Ectodermal cell (in vitro differentiated cells): ENCODE data around the gene C14orf93.
"Not testable (repeated sequence)": the region's sequence is repeated elsewhere in the genome, so short reads cannot be mapped to it uniquely, and the experiment has no call there.

Experiments
- H3K27ac ChIP-seq: 2 replicates; pipeline ENCODE4 v1.7.0; 2013; ENCODE audit warnings: mild to moderate bottlenecking, low read depth, low read length; ENCODE audit not compliant: insufficient read depth, poor library complexity, severe bottlenecking
- H3K27me3 ChIP-seq: 2 replicates; pipeline ENCODE4 v1.7.0; 2013; ENCODE audit warnings: mild to moderate bottlenecking, low read length; ENCODE audit not compliant: insufficient read depth, control insufficient read depth, poor library complexity, severe bottlenecking
- H3K36me3 ChIP-seq: one replicate; pipeline ENCODE4 v1.7.0; 2013; ENCODE audit warnings: low read length; ENCODE audit not compliant: control insufficient read depth, insufficient read depth
- H3K4me1 ChIP-seq: one replicate; pipeline ENCODE4 v1.7.0; 2013; ENCODE audit warnings: low read length; ENCODE audit not compliant: control insufficient read depth, insufficient read depth
- H3K4me3 ChIP-seq: 2 replicates; pipeline ENCODE4 v1.7.0; 2013; ENCODE audit warnings: low read depth, low read length, control low read depth; ENCODE audit not compliant: insufficient read depth
- H3K9me3 ChIP-seq: 2 replicates; pipeline ENCODE4 v1.7.0; 2013; ENCODE audit warnings: mild to moderate bottlenecking, low read length, moderate library complexity; ENCODE audit not compliant: control insufficient read depth
- WGBS, 2 experiments: methylation state at CpG; one replicate each; pipeline ENCODE4 v1.1.7; 2013; ENCODE audit warnings: missing lambda C conversion rate in 2 of 2; 5-methylcytosine and 5-hydroxymethylcytosine counted together

C14orf93 gene

GRCh38 chr14:23005451-23006187 is 4.3 kb downstream of the C14orf93 start:
- H3K4me1 ChIP-seq: peaks cover 4% of the 10 kb centered on the region
- 87 to 91% methylated on average over 2 of the region's 3 CpGs for WGBS, 2 experiments
- H3K4me3 ChIP-seq: peak overlapping the region; percentile 49
- H3K27ac ChIP-seq: no peak overlapping the region
- no peaks in the 10 kb centered on the region for H3K9me3 ChIP-seq
- H3K36me3 ChIP-seq: no peaks in the 10 kb centered on the region
- no peaks in the 10 kb centered on the region for H3K27me3 ChIP-seq

DNA sequence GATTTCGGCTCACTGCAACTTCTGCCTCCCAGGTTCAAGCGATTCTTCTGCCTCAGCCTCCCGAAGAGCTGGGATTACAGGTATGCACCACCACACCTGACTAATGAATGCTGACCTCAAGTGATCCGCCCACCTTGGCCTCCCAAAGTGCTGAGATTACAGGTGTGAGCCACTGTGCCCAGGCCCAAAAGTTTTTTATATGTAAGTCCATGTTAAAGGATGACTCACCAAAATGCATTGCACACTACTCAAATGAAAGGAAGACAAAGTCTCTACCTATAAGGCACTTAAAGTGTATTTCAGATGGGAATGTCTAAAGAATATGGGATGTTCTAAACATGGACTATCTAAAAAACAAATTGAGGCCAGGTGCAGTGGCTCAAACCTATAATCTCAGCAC is 5.7 kb downstream of the C14orf93 start:
- H3K4me1 ChIP-seq, H3K9me3 ChIP-seq, H3K36me3 ChIP-seq, H3K27me3 ChIP-seq, H3K4me3 ChIP-seq, H3K27ac ChIP-seq: not testable (repeated sequence)
- 94% methylated on average over 4 of the region's 4 CpGs for WGBS, 2 experiments

DNA sequence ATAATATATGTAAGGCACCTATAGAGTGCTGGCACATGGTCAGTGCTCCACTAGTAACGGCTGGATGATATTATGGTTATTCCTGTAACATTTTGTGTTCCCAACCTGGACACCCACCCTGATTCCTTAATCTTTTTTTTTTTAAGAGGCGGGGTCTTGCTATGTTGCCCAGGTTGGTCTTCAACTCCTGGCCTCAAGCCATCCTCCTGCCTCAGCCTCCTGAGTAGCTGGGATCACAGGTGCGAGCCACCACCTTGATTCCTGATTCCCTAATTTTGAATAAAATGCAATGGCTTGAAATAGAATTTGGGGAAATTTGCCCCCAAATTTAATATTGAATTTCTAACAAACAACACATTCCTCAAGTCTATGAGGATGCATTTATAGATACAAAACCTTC is 7.4 kb downstream of the C14orf93 start:
- no peak overlapping the region for H3K27ac ChIP-seq
- 91 to 98% methylated on average over 3 of the region's 3 CpGs for WGBS, 2 experiments
- H3K9me3 ChIP-seq: no peaks in the 10 kb centered on the region
- no peaks in the 10 kb centered on the region for H3K36me3 ChIP-seq
- H3K4me3 ChIP-seq: no peak overlapping the region
- H3K27me3 ChIP-seq: no peaks in the 10 kb centered on the region
- H3K4me1 ChIP-seq: peaks cover 4% of the 10 kb centered on the region

DNA sequence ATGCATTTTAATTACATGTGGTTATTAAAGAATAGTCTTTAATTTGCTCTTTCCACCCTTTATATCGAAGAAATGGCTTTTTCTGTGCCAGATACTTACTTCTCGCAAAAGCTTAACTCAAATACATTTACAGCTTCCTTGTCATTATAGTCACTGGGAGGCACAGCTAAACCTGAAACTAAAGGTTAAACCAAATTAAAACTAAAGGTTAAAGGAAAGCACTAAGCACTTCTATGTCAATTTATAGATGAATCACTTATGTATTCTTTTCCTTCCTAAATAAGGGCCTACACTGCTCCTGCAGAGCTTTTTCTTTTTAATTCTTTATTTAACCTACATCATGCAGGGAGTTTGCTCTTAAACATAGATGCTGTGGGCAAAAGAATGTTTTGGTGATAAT is 9.1 kb downstream of the C14orf93 start:
- H3K9me3 ChIP-seq: no peaks in the 10 kb centered on the region
- H3K4me1 ChIP-seq: no peaks in the 10 kb centered on the region
- 96 to 98% methylated on average over 2 of the region's 2 CpGs for WGBS, 2 experiments
- H3K27ac ChIP-seq: no peak overlapping the region
- H3K4me3 ChIP-seq: no peak overlapping the region
- no peaks in the 10 kb centered on the region for H3K27me3 ChIP-seq
- H3K36me3 ChIP-seq: no peaks in the 10 kb centered on the region

DNA sequence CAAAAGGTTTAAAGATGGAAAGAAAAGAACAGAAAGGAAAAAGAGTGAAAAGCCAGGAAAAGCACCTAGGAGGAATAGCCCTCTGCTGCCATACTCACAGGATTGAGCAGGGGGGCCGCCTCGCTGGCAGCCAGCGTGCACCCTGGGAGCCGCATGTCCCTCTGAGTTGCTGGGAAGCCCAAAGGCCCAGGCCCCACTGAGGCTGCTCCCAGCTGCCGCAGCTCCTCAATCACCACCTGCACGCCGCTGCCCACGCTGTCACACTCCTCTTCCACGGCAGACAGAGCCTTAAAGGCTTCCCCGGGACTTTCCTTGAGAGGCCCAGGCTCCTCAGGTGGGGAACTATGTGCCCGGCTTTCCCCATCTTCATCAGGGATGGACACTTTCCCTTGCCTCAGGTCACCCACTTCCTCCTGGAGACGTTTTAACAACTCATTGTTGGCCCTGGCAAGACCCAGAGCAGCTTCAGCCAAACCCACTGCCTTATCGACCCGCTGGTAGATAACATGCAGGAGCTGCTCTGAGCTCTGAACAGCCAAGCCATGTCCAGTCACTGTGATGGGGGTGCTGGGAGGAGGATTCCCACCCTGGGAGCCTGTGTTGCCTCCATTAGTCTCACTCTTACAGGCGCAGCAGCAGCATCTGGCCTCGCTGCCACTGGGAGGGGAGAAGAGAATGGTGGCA is 11.5 kb downstream of the C14orf93 start:
- Histone ChIP-seq H3K27ac (no peak overlapping the region), H3K36me3 (no peaks in the 10 kb centered on the region), H3K4me3 (no peak overlapping the region), H3K27me3 (no peaks in the 10 kb centered on the region), H3K9me3 (no peaks in the 10 kb centered on the region), H3K4me1 (peaks cover 9% of the 10 kb centered on the region)
- 91% methylated on average over 16 of the region's 16 CpGs for WGBS, 2 experiments

GRCh38 chr14:22997676-22998323 is 12.1 kb downstream of the C14orf93 start:
- peaks cover 9% of the 10 kb centered on the region for H3K4me1 ChIP-seq
- no peak overlapping the region for H3K27ac ChIP-seq
- no peaks in the 10 kb centered on the region for H3K27me3 ChIP-seq
- WGBS, 2 experiments: 85 to 88% methylated on average over 9 of the region's 9 CpGs
- no peaks in the 10 kb centered on the region for H3K9me3 ChIP-seq
- no peaks in the 10 kb centered on the region for H3K36me3 ChIP-seq
- no peak overlapping the region for H3K4me3 ChIP-seq

- H3K9me3 ChIP-seq: no peaks in the 10 kb centered on the region
- 81% methylated on average over 11 of the region's 11 CpGs for WGBS, 2 experiments
- H3K27me3 ChIP-seq: no peaks in the 10 kb centered on the region
- H3K27ac ChIP-seq: no peak overlapping the region
- H3K4me3 ChIP-seq: no peak overlapping the region
- H3K36me3 ChIP-seq: no peaks in the 10 kb centered on the region
- H3K4me1 ChIP-seq: peaks cover 9% of the 10 kb centered on the region
These were observed 12.9 kb downstream of the C14orf93 start for GRCh38 chr14:22996768-22997654.

DNA sequence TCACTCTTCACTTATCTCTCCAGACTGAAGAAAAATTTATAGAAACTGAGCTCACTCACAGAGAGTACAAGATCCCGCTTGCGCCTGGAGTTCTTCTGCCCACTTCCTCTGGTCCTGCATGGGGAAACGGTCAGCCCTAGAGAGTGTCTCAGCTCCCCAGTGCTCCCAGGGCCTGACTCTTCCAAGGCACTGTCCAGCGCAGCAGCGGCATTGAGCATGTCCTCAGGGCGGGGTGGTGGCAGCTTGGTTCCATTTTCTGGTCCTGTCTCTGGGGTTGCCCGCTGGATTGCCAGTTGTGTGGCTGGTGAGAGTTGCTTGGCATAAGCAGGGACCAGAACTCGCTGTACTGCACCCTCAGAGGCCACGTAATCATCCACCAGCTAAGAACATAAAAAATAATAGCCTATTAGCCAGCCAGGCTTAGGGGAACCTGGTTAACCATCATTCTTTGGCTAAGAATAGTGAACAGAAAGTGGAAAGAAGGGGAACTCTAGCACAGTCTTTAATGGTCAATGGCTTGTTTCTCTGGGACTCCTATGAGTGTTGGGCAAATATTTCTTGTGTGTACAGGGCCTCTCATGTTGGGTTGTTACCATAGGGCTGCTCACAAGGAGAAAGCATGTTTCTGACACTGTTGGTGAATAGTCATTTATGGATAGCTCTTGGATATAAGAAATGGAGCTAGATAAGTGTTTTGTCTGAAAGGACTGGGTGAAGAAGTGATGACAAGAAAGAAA is 13.9 kb downstream of the C14orf93 start:
- WGBS, 2 experiments: 93 to 94% methylated on average over 9 of the region's 9 CpGs
- Histone ChIP-seq H3K36me3 (no peaks in the 10 kb centered on the region), H3K4me1 (peaks cover 9% of the 10 kb centered on the region), H3K4me3 (no peak overlapping the region), H3K27ac (no peak overlapping the region), H3K9me3 (no peaks in the 10 kb centered on the region), H3K27me3 (no peaks in the 10 kb centered on the region)

DNA sequence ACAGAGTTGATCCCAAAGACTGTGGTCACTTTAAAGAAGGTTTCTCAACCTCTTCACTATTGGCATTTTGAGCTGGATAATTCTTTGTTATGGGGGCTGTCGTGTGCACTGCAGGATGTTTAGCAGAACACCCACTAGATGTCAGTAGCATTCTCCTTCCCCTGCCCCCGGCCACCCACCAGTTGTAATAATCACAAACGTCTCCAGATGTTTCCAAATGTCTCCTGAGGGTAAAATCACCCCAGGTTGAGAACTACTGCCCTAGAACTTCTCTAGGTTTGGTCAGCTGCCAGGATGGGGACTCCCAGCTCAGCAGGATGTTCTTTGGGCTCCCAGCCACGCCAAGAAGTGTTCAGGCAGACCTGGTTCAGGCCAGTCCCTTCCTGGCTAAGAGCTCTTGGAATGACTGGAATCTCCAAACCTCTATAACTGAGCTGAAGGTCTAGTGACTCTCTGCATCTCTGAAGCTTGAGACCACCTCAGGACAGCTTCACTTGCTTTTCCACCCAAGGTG is 15.1 kb downstream of the C14orf93 start:
- H3K36me3 ChIP-seq: no peaks in the 10 kb centered on the region
- H3K4me1 ChIP-seq: peaks cover 9% of the 10 kb centered on the region
- WGBS, 2 experiments: 29 to 31% methylated on average over 4 of the region's 4 CpGs
- H3K4me3 ChIP-seq: no peak overlapping the region
- no peaks in the 10 kb centered on the region for H3K27me3 ChIP-seq
- H3K9me3 ChIP-seq: no peaks in the 10 kb centered on the region
- peak overlapping the region; percentile 11 for H3K27ac ChIP-seq
